Endodermal cell (in vitro differentiated cells): ENCODE measurements around the gene CRACDL. TPM values are rescaled to one million over a fixed set of nuclear protein-coding genes. Genes with fewer than 3 reads are reported as not detected.

Experiments used
- DNase-seq: peaks from one replicate; pipeline ENCODE4 v3.0.0-alpha.2; 2017
- H3K27ac ChIP-seq: 2 replicates; pipeline ENCODE4 v1.5.1; 2013; ENCODE audit warnings: mild to moderate bottlenecking, low read depth, low read length, moderate library complexity
- H3K27me3 ChIP-seq: 2 replicates; pipeline ENCODE4 v1.6.1; 2013; ENCODE audit warnings: mild to moderate bottlenecking, low read length, moderate library complexity; ENCODE audit not compliant: insufficient read depth, control insufficient read depth, poor library complexity, severe bottlenecking
- H3K36me3 ChIP-seq: 2 replicates; pipeline ENCODE4 v1.7.0; 2013; ENCODE audit warnings: mild to moderate bottlenecking, low read length, moderate library complexity; ENCODE audit not compliant: control insufficient read depth, insufficient read depth
- H3K4me1 ChIP-seq: one replicate; pipeline ENCODE4 v1.7.0; 2013; ENCODE audit warnings: low read length; ENCODE audit not compliant: control insufficient read depth, insufficient read depth
- H3K4me3 ChIP-seq: 2 replicates; pipeline ENCODE4 v1.5.1; 2013; ENCODE audit warnings: mild to moderate bottlenecking, low read length, moderate library complexity
- H3K9ac ChIP-seq: 2 replicates; pipeline ENCODE4 v1.6.1; 2013; ENCODE audit warnings: mild to moderate bottlenecking, low read length, moderate library complexity; ENCODE audit not compliant: poor library complexity, severe bottlenecking; ENCODE audit errors: extremely low read depth
- H3K9me3 ChIP-seq: 2 replicates; pipeline ENCODE4 v1.6.1; 2013; ENCODE audit warnings: mild to moderate bottlenecking, low read length, moderate library complexity; ENCODE audit not compliant: control insufficient read depth
- H3K27ac Mint-ChIP-seq: 2 replicates; pipeline ENCODE4 v1.8.0; 2020; ENCODE audit warnings: mixed read lengths
- H3K27me3 Mint-ChIP-seq: 2 replicates; pipeline ENCODE4 v1.8.0; 2021; ENCODE audit warnings: mild to moderate bottlenecking, mixed read lengths; ENCODE audit not compliant: insufficient read depth
- H3K36me3 Mint-ChIP-seq: 2 replicates; pipeline ENCODE4 v1.8.0; 2020; ENCODE audit warnings: low read depth, mixed read lengths
- H3K4me1 Mint-ChIP-seq: 2 replicates; pipeline ENCODE4 v1.8.0; 2020; ENCODE audit warnings: mixed read lengths
- H3K4me3 Mint-ChIP-seq: 2 replicates; pipeline ENCODE4 v1.8.0; 2020; ENCODE audit warnings: mild to moderate bottlenecking, moderate library complexity, mixed read lengths
- H3K9me3 Mint-ChIP-seq: 2 replicates; pipeline ENCODE4 v1.8.0; 2020; ENCODE audit warnings: mild to moderate bottlenecking, mixed read lengths
- CTCF ChIP-seq: fragments of 200-600 bp; sonication (generic); conservative IDR thresholded peaks from 2 replicates; pipeline ENCODE4 v1.5.0; 2021; ENCODE audit warnings: antibody characterized with exemption, mild to moderate bottlenecking
- WGBS, 2 experiments: methylation state at CpG; one replicate each; pipeline versions ENCODE4 v1.1.5 to v1.1.7; 2013; ENCODE audit warnings: missing lambda C conversion rate in 2 of 2, mixed read lengths in 1 of 2; ENCODE audit not compliant: insufficient coverage in 1 of 2, insufficient read length in 1 of 2; 5-methylcytosine and 5-hydroxymethylcytosine counted together
- total RNA-seq, 2 donors: library from RNA; stranded (reverse); fragmentation: NEBNext Ultra II Directional in 1 of 2; extraction: Animal tissue kit (Norgen Biotek cat#: 25700) in 1 of 2; gene quantifications; 2 replicates in 1 of 2; 3 replicates in 1 of 2; pipeline ENCODE4 v1.2.1, GENCODE V29; 2021

Gene CRACDL
- total RNA-seq, 2 donors from 2014 or later, result 0.26 to 0.31 TPM

- Mint-ChIP-seq H3K36me3 (no peaks in the 10 kb centered on the region), H3K9me3 (no peaks in the 10 kb centered on the region), H3K27ac (no peak overlapping the region), H3K4me3 (no peak overlapping the region), H3K4me1 (no peaks in the 10 kb centered on the region), H3K27me3 (no peaks in the 10 kb centered on the region)
- H3K36me3 ChIP-seq, result no peaks in the 10 kb centered on the region
- no peak overlapping the region for H3K27ac ChIP-seq
- no peaks in the 10 kb centered on the region for H3K4me1 ChIP-seq
- H3K4me3 ChIP-seq, result no peak overlapping the region
- TF ChIP-seq CTCF, result no peak
- no peak for DNase-seq
- WGBS, 2 experiments, result 71 to 77% methylated on average over 4 of the region's 4 CpGs
- no peaks in the 10 kb centered on the region for H3K27me3 ChIP-seq
- H3K9ac ChIP-seq, result no peak overlapping the region
- H3K9me3 ChIP-seq, result no peaks in the 10 kb centered on the region
Measured at GRCh38 chr2:98917031-98917471, 19.0 kb downstream of the CRACDL start.

GRCh38 chr2:98915751-98916358 lies 20.2 kb downstream of the CRACDL start:
- Histone ChIP-seq H3K4me3 (no peak overlapping the region), H3K27me3 (no peaks in the 10 kb centered on the region), H3K9ac (no peak overlapping the region), H3K4me1 (no peaks in the 10 kb centered on the region), H3K27ac (no peak overlapping the region), H3K9me3 (no peaks in the 10 kb centered on the region), H3K36me3 (no peaks in the 10 kb centered on the region)
- Mint-ChIP-seq H3K9me3 (no peaks in the 10 kb centered on the region), H3K4me3 (no peak overlapping the region), H3K27me3 (no peaks in the 10 kb centered on the region), H3K27ac (no peak overlapping the region), H3K4me1 (no peaks in the 10 kb centered on the region), H3K36me3 (no peaks in the 10 kb centered on the region)
- 92 to 94% methylated on average over 7 to 9 of the region's 9 CpGs for WGBS, 2 experiments
- peak; percentile 22 for DNase-seq
- no peak for TF ChIP-seq CTCF

- no peak for TF ChIP-seq CTCF
- Histone ChIP-seq H3K36me3 (no peaks in the 10 kb centered on the region), H3K27me3 (no peaks in the 10 kb centered on the region), H3K27ac (no peak overlapping the region), H3K9ac (no peak overlapping the region), H3K4me1 (no peaks in the 10 kb centered on the region), H3K4me3 (no peak overlapping the region), H3K9me3 (no peaks in the 10 kb centered on the region)
- H3K36me3 Mint-ChIP-seq, result no peaks in the 10 kb centered on the region
- no peaks in the 10 kb centered on the region for H3K4me1 Mint-ChIP-seq
- H3K27me3 Mint-ChIP-seq, result no peaks in the 10 kb centered on the region
- DNase-seq, result peak; percentile 28
- H3K27ac Mint-ChIP-seq, result no peak overlapping the region
- no peaks in the 10 kb centered on the region for H3K9me3 Mint-ChIP-seq
- no peak overlapping the region for H3K4me3 Mint-ChIP-seq
- WGBS, 2 experiments, result 87% methylated on average over 6 to 10 of the region's 10 CpGs
Measured at GRCh38 chr2:98914713-98915580, 21.1 kb downstream of the CRACDL start.
